ENCODE data around the gene NUP133.
"Not testable (repeated sequence)": the region's sequence is repeated elsewhere in the genome, so short reads cannot be mapped to it uniquely, and the experiment has no call there.

- not testable (repeated sequence) for TF ChIP-seq POLR2A (IDR thresholded peaks at IDR 0.05; ENCODE audit: low read length); GATA1 (IDR thresholded peaks at IDR 0.05; ENCODE audit: low read depth, low read length)
These were observed 3.5 kb upstream of the NUP133 start for GRCh38 chr1:229511625-229512024.
